Fibroblast of skin of left biceps (primary cell): ENCODE data around the gene HNMT.
A peak's percentile ranks its signal among the peaks of the same experiment; 100 is the strongest.
"Not testable (repeated sequence)": the region's sequence is repeated elsewhere in the genome, so short reads cannot be mapped to it uniquely, and the experiment has no call there.

ENCODE experiments used
- DNase-seq, 2 experiments: peaks; one replicate each; pipeline ENCODE4 v3.0.0-alpha.2; 2013; ENCODE audit warnings: low read depth in 2 of 2

Gene HNMT

DNA sequence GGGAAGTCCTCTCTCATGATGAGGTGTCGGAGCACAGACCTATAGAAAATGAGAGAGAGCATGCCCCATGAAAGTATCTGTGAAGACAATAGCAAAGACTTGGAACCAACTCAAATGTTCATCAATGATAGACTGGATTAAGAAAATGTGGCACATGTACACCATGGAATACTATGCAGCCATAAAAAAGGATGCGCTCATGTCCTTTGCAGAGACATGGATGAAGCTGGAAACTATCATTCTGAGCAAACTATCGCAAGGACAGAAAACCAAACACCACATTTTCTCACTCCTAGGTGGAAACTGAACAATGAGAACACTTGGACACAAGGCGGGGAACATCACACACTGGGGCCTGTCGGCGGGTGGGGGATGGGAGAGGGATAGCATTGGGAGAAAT is 79.3 kb downstream of the HNMT start:
- not testable (repeated sequence) for DNase-seq

DNA sequence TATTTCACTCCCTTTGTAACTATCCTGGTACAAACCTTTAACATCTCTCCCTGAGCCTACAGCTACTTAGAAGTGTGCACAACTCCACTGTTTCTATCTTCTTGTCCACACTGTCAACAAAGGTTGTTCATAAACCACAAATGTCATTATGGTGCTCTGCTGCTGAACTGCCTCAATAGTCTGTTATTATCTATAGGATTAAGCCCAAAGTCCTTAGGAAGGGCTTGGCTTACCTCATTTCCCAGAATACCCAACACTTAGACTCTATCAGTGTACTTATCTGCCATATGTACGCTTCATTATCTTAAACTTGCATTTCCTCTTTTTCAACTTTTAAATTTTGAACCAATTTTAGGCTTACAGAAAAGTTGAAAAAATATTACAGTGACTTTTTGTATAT is 94.2 kb downstream of the HNMT start:
- DNase-seq: no peak

DNA sequence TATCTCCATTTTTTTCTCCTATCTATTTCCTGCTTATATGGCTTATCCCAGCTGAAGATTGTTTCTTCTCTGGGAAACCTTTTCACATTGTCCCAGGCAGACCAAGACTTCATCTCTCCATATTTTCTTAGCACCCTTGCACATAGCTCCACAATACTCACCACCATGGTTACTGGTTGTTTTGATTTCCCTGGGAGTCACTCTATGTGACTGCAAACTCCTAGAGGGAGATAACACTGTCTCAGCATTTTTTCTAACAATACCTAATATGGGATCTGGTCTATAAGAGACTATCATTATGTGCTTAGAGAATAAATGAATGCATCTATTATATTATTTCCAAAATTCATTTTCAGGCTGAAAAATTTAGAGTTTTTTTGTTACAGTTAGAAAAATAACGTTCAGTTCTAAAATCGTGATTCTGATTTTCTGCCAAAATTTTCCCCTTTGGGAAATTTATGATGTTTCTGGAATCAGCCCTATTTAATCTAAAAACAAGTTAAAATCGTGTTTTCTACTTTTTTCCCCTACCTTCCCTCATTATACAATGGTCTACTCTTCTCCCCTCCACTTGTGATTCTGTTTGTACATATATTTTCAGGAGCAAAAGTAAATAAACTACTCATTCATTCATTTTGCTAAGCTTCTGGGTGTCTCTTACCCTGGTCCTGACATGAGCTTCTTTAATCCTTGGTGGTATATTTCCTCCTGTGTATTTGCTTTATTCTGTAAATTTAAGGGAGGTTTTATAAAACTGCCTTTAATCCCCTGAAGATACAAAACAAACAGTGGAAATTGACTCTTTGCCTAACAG is 95.4 kb downstream of the HNMT start:
- no peak for DNase-seq

DNA sequence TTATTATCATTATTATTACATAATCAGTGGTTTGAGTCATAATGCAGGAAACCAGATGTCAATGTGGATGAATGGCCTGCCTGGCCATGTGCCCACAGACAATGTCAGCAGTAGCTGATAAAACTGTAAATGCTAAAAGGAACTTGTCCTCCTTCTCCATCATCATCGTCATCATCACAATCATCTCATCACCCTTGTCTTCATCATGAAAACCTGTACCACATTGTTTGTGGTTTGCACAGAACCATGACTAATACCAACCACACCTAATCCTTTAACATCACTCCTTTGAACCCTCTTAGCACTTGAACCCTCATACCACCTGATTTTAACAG is 96.0 kb downstream of the HNMT start:
- DNase-seq: peak; percentile 42 to 44

DNA sequence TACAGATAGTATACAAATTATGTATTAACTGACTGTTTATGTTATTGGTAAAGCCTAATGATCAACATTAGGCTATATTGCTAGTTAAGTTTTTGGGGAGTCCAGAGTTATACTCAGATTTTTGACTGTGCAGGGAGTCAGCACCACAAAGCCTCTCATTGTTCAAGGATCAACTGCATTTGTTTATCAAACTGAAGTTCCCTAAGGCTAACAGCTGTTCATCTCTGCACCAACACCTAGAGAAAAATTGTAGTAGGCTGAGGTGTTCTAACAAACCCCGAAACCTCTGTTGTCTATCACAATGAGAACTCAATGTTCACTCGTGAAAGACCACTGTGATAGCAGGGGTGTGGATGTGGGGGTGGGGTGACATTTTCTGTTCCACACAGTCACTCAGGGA is 97.7 kb downstream of the HNMT start:
- no peak for DNase-seq

DNA sequence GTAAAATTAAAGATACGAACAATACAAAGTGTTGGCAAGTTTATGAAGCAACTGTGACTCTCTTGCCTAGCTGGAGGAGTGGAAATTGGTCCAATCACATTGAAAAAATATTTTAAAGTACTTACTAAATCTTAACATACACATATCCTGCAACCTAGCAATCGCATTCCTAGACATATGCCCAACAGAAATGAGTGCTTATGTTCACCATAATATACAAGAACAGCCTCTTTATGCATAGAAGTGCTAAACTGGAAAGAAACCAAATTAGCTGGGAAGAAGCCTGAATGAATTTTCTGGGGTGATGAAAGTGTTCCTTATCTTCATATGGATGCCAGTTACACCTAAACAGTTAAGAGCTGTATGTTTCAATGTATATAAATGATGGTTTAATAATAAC is 98.9 kb downstream of the HNMT start:
- DNase-seq: no peak
